Esophagus (tissue), 2 donors: ENCODE measurements around the gene ZFAND4. TPM values are rescaled to one million over a fixed set of nuclear protein-coding genes. Genes with fewer than 3 reads are reported as not detected.

ENCODE experiments used
- H3K27ac ChIP-seq, 2 donors: one replicate each; pipeline ENCODE4 v1.5.1; 2013; ENCODE audit warnings: low read depth in 2 of 2, mild to moderate bottlenecking in 2 of 2, inconsistent platforms in 1 of 2, low read length in 1 of 2, moderate library complexity in 1 of 2
- H3K27me3 ChIP-seq, 2 donors: one replicate each; pipeline ENCODE4 v1.6.1; 2013; ENCODE audit warnings: low read length in 2 of 2, control low read depth in 1 of 2, mild to moderate bottlenecking in 1 of 2; ENCODE audit not compliant: insufficient read depth in 2 of 2, control insufficient read depth in 1 of 2
- H3K36me3 ChIP-seq, 2 donors: one replicate each; pipeline ENCODE4 v1.6.1; 2013; ENCODE audit warnings: low read length in 1 of 2; ENCODE audit not compliant: control insufficient read depth in 2 of 2, insufficient read depth in 2 of 2
- H3K4me1 ChIP-seq, 2 donors: one replicate each; pipeline ENCODE4 v1.6.1; 2013; ENCODE audit warnings: low read length in 1 of 2; ENCODE audit not compliant: control insufficient read depth in 2 of 2, insufficient read depth in 2 of 2
- H3K4me3 ChIP-seq, 2 donors: one replicate each; pipeline ENCODE4 v1.5.1; 2013; ENCODE audit warnings: low read length in 2 of 2, mild to moderate bottlenecking in 2 of 2, low read depth in 1 of 2, moderate library complexity in 1 of 2
- H3K9me3 ChIP-seq, 2 donors: one replicate each; pipeline ENCODE4 v1.6.1; 2013; ENCODE audit warnings: mild to moderate bottlenecking in 2 of 2, low read depth in 1 of 2, low read length in 1 of 2, moderate library complexity in 1 of 2; ENCODE audit not compliant: control insufficient read depth in 2 of 2, insufficient read depth in 1 of 2
- WGBS, 2 donors: extraction: QIAGEN DNeasy Blood & Tissue Kit; methylation state at CpG; one replicate each; pipeline ENCODE4 v1.1.7; 2013; 5-methylcytosine and 5-hydroxymethylcytosine counted together
- polyA plus RNA-seq, 2 donors: library from polyadenylated mRNA; stranded (reverse); fragments of 200-250 nt; gene quantifications; one replicate each; pipeline ENCODE4 v1.2.3, GENCODE V29; 2013
- donor health status: healthy with polysubstance abuse.
- donor health status: Bipolar disorder and iron deficiency.

ZFAND4 gene
- polyA plus RNA-seq, 2 donors, result 1.9 to 2.2 TPM

DNA sequence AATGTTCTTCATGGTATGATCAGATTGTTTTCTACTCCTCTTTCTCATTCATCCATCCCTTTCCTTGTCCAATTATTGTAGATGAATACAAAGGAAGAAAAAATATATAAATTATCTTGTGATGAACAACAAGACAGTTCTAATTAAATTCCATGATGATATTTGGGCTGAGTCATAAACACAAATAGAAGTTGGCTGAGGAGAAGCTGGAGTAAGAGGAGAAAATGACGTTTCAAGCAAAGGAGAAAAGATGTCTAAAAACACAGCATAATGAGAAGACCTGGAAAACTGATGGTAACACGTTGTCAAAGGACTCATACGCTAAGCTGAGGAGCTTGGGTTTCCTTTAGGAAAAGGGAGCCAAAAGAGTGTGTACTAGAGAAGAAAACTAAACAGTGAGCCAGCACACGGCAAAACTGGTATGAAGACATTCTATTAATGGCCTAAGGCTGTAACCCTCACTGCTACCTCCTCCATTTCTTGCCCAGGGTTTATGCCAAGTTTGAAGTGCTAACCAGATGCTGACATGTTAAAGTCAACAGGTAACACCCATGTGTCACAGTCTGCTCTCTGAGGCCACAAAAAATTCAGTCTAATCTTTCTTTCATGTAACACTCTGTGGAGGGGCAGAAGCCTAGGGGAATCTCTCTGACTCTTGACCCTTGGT is 26.1 kb downstream of the ZFAND4 start:
- no peaks in the 10 kb centered on the region for H3K27me3 ChIP-seq
- no peaks in the 10 kb centered on the region for H3K4me1 ChIP-seq
- no peaks in the 10 kb centered on the region for H3K9me3 ChIP-seq
- no peak overlapping the region for H3K4me3 ChIP-seq
- H3K27ac ChIP-seq, result no peak overlapping the region
- no peaks in the 10 kb centered on the region for H3K36me3 ChIP-seq
- WGBS, 2 donors, result 72 to 80% methylated on average over 4 of the region's 4 CpGs

DNA sequence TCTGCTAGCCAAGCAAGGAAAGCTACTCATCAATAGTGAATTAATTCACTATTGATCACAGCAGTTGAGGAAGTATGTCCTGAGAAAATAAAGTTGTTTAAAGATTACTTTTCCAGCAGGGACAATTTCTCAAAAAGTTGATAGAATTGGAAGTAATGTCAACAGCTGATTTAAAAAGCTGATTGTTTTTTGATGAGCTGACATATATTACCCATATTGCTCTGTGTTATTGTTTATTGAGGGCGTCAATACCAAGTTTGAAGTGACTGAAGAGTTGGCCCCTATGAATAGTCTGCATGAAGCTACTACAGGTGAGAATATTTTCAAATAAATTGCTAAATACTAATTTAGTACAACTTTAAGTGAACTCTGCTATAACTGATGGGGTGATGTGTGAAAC is 28.0 kb downstream of the ZFAND4 start:
- Histone ChIP-seq H3K36me3 (no peaks in the 10 kb centered on the region), H3K27ac (no peak overlapping the region), H3K4me1 (no peaks in the 10 kb centered on the region), H3K4me3 (no peak overlapping the region), H3K9me3 (no peaks in the 10 kb centered on the region), H3K27me3 (no peaks in the 10 kb centered on the region)
- WGBS, 2 donors, result 96 to 100% methylated on average over 1 of the region's 1 CpG

DNA sequence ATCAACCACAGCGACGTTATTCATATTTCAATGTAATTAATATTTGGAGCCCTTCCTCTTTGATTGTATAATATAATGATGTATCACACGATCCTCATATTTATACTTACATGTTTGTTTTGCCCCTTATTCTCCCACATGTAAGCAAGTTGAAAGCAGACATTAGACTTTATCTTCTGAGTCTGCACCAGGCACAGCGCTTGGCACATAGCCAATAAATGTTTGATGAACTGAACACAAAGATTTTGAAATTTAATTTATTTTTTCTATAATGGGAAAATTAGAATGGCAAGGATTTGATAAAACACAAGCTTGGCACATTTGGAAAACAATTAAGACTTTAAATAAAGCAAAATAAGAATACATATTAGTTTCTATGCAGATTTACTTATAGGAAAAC is 31.6 kb downstream of the ZFAND4 start:
- H3K36me3 ChIP-seq, result no peaks in the 10 kb centered on the region
- H3K9me3 ChIP-seq, result no peaks in the 10 kb centered on the region
- no peak overlapping the region for H3K4me3 ChIP-seq
- H3K27ac ChIP-seq, result no peak overlapping the region
- 89 to 94% methylated on average over 4 of the region's 4 CpGs for WGBS, 2 donors
- no peaks in the 10 kb centered on the region for H3K4me1 ChIP-seq
- H3K27me3 ChIP-seq, result no peaks in the 10 kb centered on the region

DNA sequence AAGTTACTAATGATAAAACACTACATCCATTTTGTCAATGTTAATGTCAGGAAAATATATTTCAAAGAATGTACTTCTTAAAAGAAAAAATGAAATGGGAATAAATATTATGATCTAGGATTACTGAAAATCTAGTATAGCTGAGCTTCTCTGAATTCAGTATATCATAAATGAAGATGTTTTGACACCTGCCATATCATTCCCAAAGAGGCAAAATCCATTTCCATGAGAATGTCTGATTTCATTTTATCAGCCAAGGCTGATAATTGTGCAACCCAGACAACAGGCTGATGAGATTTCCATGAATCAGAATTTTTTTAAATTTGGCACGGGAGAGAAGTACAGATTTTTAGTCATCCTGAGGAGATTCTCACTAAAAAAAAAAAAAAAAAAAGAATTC is 32.5 kb downstream of the ZFAND4 start:
- no peaks in the 10 kb centered on the region for H3K36me3 ChIP-seq
- WGBS, 2 donors, result 94 to 100% methylated on average over 1 of the region's 1 CpG
- no peaks in the 10 kb centered on the region for H3K9me3 ChIP-seq
- no peaks in the 10 kb centered on the region for H3K4me1 ChIP-seq
- H3K4me3 ChIP-seq, result no peak overlapping the region
- H3K27ac ChIP-seq, result no peak overlapping the region
- no peaks in the 10 kb centered on the region for H3K27me3 ChIP-seq

DNA sequence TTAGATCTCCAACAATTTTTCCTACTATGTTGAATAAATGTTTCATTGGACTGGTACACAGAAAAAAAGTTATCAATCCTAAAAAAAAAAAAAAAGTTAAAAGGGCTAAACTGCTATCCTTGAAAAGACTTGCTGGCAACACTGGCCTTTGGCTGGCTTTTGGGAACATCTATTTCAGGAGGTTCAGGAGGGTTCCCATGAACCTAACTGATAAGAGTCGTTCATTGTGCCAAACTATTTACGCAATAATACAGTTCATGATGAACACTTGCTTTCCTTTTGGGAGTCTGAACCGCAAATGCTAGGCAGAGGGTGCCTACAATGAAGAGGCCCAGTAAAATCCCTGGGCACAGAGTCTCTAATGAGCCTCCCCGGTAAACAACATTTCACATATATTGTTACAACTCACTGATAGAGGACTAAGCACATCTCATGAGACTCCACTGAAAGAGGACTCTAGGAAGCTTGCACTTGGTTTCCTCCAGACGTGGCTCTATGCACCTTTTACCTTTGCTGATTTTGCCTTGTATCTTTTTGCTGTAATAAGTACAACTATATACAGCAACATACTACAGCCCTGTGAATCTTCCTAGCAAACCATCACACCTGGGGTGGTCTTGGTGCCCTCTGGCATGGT is 45.0 kb downstream of the ZFAND4 start:
- Histone ChIP-seq H3K4me3 (no peak overlapping the region), H3K9me3 (no peaks in the 10 kb centered on the region), H3K27me3 (no peaks in the 10 kb centered on the region), H3K4me1 (no peaks in the 10 kb centered on the region), H3K27ac (no peak overlapping the region), H3K36me3 (peaks cover 0 to 3% of the 10 kb centered on the region in 2 donors)
- 91 to 93% methylated on average over 5 of the region's 5 CpGs for WGBS, 2 donors

DNA sequence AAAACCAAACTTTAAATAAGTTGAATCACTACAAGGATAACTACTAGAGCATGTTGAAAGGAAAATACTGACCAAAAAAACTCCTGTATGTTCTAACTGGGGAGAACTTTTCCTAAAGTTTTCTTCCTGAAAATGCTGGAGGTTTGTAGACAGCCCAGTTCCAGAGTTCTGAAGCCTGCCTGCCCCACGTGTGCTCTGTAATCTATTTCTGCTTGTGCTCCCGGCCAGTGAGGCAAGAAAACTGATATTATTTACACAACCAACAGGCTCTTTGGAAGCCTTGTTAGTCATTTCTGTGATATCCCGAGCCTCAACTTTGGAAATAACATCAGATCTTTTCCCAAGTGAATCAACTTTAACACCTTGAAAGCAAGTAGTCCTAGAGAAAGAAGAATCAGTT is 46.7 kb downstream of the ZFAND4 start:
- H3K4me3 ChIP-seq, result no peak overlapping the region
- no peaks in the 10 kb centered on the region for H3K9me3 ChIP-seq
- H3K36me3 ChIP-seq, result peaks cover 0 to 3% of the 10 kb centered on the region in 2 donors
- whole genome bisulfite sequencing, 2 donors, result 75 to 83% methylated on average over 3 of the region's 3 CpGs
- H3K27ac ChIP-seq, result no peak overlapping the region
- no peaks in the 10 kb centered on the region for H3K27me3 ChIP-seq
- no peaks in the 10 kb centered on the region for H3K4me1 ChIP-seq

DNA sequence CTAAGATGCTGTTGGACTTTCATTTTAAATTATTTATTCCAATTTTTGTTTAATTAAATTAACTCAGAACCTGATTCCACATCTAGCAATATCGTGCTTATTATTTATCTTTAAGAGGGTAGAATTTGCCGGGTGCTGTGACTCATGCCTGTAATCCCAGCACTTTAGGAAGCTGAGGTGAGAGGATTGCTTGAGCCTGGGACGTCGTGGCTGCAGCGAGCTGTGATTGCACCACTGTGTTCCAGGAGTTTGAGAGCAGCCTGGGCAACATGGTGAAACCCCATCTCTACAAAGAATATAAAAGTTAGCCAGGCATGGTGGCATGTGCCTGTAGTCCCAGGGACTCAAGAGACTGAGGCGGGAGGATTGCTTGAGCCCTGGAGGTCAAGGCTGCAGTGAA is 47.8 kb downstream of the ZFAND4 start:
- H3K27me3 ChIP-seq, result no peaks in the 10 kb centered on the region
- no peaks in the 10 kb centered on the region for H3K4me1 ChIP-seq
- 91% methylated on average over 6 of the region's 6 CpGs for WGBS, 2 donors
- H3K27ac ChIP-seq, result no peak overlapping the region
- H3K9me3 ChIP-seq, result no peaks in the 10 kb centered on the region
- H3K36me3 ChIP-seq, result peaks cover 0 to 3% of the 10 kb centered on the region in 2 donors
- no peak overlapping the region for H3K4me3 ChIP-seq

DNA sequence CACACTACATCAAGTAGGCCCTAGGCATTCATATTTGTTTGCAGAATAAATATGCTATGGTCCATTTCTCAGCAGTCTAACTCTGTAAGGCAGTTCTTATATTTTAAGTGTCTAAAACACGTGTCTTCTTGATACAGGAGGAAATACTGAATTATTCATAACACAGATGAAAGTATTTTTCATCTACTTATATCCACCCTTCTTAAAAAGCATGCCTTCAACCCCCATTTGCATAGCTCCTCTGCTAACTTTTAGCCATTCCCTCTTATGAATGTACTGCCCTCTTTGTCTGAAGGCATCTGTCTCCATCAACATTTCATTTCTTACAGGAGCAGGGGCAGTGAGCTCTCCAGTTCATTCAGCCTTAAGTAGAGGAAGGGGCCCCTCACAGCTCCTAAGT is 57.7 kb downstream of the ZFAND4 start:
- no peak overlapping the region for H3K27ac ChIP-seq
- peaks cover 0 to 9% of the 10 kb centered on the region in 2 donors for H3K36me3 ChIP-seq
- no peaks in the 10 kb centered on the region for H3K9me3 ChIP-seq
- 80 to 87% methylated on average over 1 of the region's 1 CpG for WGBS, 2 donors
- no peak overlapping the region for H3K4me3 ChIP-seq
- no peaks in the 10 kb centered on the region for H3K27me3 ChIP-seq
- no peaks in the 10 kb centered on the region for H3K4me1 ChIP-seq

DNA sequence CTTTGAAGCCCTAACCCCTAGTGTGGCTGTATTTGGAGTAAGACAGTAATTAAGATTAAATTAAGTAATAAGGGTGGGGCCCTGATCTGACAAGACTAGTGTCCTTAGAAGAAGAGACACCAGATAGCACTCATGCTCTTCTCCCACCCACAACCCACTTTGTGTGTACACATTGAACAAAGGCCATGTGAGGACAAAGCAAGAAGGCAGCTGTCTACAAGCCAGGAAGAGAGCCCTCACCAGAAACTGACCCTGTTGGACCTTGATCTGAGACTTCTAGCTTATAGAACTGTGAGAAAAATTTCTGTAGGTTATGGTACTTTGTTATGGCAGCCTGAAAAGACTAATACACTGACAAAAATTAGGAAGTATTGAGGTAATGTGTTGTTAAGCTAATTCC is 59.8 kb downstream of the ZFAND4 start:
- H3K27me3 ChIP-seq, result no peaks in the 10 kb centered on the region
- peaks cover 0 to 9% of the 10 kb centered on the region in 2 donors for H3K36me3 ChIP-seq
- H3K27ac ChIP-seq, result no peak overlapping the region
- H3K4me3 ChIP-seq, result no peak overlapping the region
- H3K9me3 ChIP-seq, result no peaks in the 10 kb centered on the region
- no peaks in the 10 kb centered on the region for H3K4me1 ChIP-seq

DNA sequence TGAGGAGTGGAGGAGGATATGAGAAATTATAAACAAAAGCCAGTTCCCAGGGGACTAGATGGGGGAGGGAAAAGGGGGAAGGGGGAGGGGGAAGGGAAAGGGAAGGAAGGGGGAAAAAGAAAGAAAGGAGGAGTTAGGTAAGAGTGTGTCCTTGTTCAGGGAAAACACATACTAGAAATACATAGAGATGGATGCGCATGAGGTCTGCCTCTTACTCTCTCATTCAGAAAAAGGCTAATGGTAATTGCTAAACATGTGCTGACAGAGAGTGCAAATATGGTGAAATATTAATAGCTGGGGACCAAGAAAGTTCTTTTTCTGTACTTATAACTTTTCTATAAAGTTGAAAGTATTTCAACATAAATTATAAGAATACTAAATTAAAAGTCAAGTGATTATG is 64.5 kb downstream of the ZFAND4 start:
- WGBS, 2 donors, result 100% methylated on average over 1 of the region's 1 CpG
- Histone ChIP-seq H3K4me1 (no peaks in the 10 kb centered on the region), H3K36me3 (peaks cover 0 to 9% of the 10 kb centered on the region in 2 donors), H3K4me3 (no peak overlapping the region), H3K9me3 (no peaks in the 10 kb centered on the region), H3K27me3 (no peaks in the 10 kb centered on the region), H3K27ac (no peak overlapping the region)
